Kidney epithelial cell (primary cell): ENCODE measurements around the gene HUWE1. TPM values are rescaled to one million over a fixed set of nuclear protein-coding genes. Genes with fewer than 3 reads are reported as not detected.

Experiments
- DNase-seq: peaks from one replicate; pipeline ENCODE4 v3.0.0-alpha.2; 2010; ENCODE audit warnings: low read depth
- H3K27me3 ChIP-seq: 2 replicates; pipeline ENCODE4 v1.6.0; 2011; ENCODE audit warnings: low read length; ENCODE audit not compliant: control insufficient read depth, insufficient read depth
- H3K36me3 ChIP-seq: 2 replicates; pipeline ENCODE4 v1.5.1; 2011; ENCODE audit warnings: low read length; ENCODE audit not compliant: control insufficient read depth, insufficient read depth
- H3K4me3 ChIP-seq: 2 replicates; pipeline ENCODE4 v1.5.1; 2011; ENCODE audit warnings: low read depth, mild to moderate bottlenecking, control low read depth, low read length
- total RNA-seq: library from RNA; depleted of rRNA; stranded (reverse); fragments of >200 nt; gene quantifications from 2 replicates; pipeline ENCODE4 v1.2.3, GENCODE V29; 2015
- TF ChIP-seq, protein P1 (sequence below): IDR thresholded peaks from 2 replicates; pipeline ENCODE4 v1.5.1; 2011; ENCODE audit warnings: mild to moderate bottlenecking, moderate library complexity, low read length, control low read depth, inconsistent platforms; ENCODE audit not compliant: insufficient read depth, poor library complexity, severe bottlenecking

HUWE1 gene
- total RNA-seq, 1 donor from 2014 or later, result 121 TPM

DNA sequence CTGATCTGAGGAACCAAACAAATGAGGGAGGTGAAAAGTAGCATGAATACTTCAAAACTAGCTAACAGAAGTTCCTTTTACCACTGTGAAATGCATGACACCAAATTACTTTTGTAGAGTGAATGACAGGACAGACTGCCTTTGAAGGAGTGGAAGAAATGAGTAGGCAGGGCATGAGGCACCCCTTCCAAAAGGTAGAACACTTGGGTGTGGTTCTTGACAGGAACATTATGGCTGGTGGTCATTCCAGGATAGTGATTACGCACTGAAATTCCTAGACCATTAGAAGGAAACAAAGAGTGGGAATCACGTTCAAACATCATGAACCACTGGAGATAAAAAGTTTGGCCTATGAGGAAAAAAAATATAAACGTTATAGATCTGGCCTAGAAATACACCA lies 4.9 kb downstream of the HUWE1 start:
- TF ChIP-seq, protein P1, sequence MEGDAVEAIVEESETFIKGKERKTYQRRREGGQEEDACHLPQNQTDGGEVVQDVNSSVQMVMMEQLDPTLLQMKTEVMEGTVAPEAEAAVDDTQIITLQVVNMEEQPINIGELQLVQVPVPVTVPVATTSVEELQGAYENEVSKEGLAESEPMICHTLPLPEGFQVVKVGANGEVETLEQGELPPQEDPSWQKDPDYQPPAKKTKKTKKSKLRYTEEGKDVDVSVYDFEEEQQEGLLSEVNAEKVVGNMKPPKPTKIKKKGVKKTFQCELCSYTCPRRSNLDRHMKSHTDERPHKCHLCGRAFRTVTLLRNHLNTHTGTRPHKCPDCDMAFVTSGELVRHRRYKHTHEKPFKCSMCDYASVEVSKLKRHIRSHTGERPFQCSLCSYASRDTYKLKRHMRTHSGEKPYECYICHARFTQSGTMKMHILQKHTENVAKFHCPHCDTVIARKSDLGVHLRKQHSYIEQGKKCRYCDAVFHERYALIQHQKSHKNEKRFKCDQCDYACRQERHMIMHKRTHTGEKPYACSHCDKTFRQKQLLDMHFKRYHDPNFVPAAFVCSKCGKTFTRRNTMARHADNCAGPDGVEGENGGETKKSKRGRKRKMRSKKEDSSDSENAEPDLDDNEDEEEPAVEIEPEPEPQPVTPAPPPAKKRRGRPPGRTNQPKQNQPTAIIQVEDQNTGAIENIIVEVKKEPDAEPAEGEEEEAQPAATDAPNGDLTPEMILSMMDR, result no peak
- H3K36me3 ChIP-seq, result no peaks in the 10 kb centered on the region
- no peak overlapping the region for H3K4me3 ChIP-seq
- DNase-seq, result no peak
- H3K27me3 ChIP-seq, result no peaks in the 10 kb centered on the region

DNA sequence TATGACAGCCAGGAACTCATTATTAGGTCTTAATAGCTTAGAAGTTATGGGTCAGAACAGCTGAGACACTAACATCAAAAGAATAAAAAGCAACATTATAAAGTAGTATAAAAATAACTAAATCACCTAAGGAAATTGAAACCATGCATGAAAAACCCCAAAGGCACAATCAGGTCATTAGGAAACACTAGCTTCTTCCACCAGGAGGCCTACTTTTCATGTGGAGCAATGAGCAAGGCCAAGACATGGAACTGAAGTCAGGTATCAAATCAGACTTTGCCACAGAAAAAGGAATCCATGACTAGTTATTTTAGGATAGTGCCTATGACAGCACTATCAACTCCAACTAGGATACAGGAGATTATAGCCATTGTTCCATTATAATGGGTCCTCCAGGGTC lies 7.9 kb downstream of the HUWE1 start:
- TF ChIP-seq, protein P1, result peak; percentile 24
- Histone ChIP-seq H3K27me3 (no peaks in the 10 kb centered on the region), H3K36me3 (no peaks in the 10 kb centered on the region), H3K4me3 (no peak overlapping the region)
- no peak for DNase-seq

DNA sequence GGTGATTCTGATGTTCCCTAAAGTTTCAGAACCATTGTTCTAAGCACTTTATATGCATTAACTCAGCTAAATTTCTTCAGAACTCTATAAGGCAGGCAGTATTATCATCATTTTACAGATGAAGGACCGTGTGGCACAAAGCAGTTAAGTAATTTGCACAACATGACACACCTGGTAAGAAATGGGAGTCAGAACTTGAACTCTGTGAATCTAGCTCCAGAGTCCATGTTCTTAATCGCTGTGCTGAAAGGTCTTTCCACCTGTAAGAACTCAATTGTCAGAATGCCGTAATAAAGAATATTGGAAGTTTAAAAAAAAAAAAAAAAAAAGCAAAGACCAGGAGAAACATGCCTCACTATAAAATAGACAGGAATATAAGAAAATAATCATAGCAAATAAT lies 9.2 kb downstream of the HUWE1 start:
- H3K27me3 ChIP-seq, result no peaks in the 10 kb centered on the region
- DNase-seq, result no peak
- TF ChIP-seq, protein P1, result no peak
- H3K36me3 ChIP-seq, result no peaks in the 10 kb centered on the region
- no peak overlapping the region for H3K4me3 ChIP-seq

DNA sequence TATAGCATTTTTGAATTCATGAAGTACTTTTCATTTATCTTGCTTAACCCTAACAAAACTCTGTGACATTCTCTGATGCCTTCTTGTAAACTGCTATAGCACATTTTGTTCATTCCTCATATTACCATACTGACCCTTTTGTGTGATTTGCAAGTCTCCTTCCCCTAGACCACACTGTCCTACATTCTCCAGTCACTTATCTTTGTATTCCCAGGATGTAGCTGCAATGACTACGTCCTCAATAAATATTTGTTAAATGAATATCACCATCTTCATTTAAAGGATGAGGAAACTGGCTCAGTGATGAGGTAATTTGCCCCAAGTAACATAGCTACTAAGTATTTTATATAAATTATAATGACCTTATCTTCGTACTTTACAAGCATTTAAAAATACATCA lies 11.9 kb downstream of the HUWE1 start:
- no peak for DNase-seq
- Histone ChIP-seq H3K36me3 (no peaks in the 10 kb centered on the region), H3K4me3 (no peak overlapping the region), H3K27me3 (no peaks in the 10 kb centered on the region)
- TF ChIP-seq, protein P1, result no peak

DNA sequence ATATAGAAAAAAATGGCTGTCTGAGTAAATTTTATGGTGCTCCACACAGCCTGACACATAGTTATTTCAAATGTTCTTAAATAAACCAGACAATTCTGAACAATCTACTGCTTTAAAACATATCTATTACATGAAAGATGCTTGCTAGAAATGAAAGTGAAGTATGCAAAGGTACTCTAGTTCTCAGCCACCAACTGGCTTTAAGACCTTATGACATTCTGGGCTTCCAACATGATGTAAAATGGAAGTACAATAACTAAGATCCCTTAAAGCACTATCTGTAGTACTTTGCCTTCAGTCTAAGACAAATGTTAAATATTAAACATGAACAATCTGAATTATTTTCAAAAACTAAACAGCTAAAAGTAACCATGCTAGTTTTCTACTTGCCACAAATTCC lies 17.3 kb downstream of the HUWE1 start:
- Histone ChIP-seq H3K36me3 (no peaks in the 10 kb centered on the region), H3K27me3 (no peaks in the 10 kb centered on the region), H3K4me3 (no peak overlapping the region)
- TF ChIP-seq, protein P1, result no peak
- no peak for DNase-seq

DNA sequence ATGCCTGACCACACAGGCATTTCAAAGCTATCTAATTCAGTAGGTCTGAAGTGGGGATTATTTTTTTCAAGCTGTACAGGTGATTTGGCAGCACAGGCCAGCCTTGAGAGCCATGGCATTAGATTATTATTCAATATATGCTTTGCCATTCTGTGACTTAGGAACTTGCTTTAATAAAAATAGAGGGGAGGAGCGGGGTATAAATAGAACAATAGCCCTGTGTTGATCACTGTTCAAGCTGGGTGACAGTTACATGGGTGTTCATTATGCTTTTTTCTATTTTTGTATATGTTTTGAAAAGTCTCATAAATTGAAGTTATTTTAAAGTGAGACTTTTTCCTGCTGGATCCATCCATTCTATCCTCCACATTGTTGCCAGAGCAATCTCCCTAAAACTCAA lies 20.3 kb downstream of the HUWE1 start:
- TF ChIP-seq, protein P1, result no peak
- Histone ChIP-seq H3K27me3 (no peaks in the 10 kb centered on the region), H3K36me3 (no peaks in the 10 kb centered on the region), H3K4me3 (no peak overlapping the region)
- DNase-seq, result no peak
